Endodermal cell (in vitro differentiated cells): ENCODE measurements around the gene DDA1. TPM values are rescaled to one million over a fixed set of nuclear protein-coding genes. Genes with fewer than 3 reads are reported as not detected.
"Not testable (repeated sequence)": the region's sequence is repeated elsewhere in the genome, so short reads cannot be mapped to it uniquely, and the experiment has no call there.

Experiments used
- DNase-seq: peaks from one replicate; pipeline ENCODE4 v3.0.0-alpha.2; 2017
- H3K27ac ChIP-seq: 2 replicates; pipeline ENCODE4 v1.5.1; 2013; ENCODE audit warnings: mild to moderate bottlenecking, low read depth, low read length, moderate library complexity
- H3K27me3 ChIP-seq: 2 replicates; pipeline ENCODE4 v1.6.1; 2013; ENCODE audit warnings: mild to moderate bottlenecking, low read length, moderate library complexity; ENCODE audit not compliant: insufficient read depth, control insufficient read depth, poor library complexity, severe bottlenecking
- H3K36me3 ChIP-seq: 2 replicates; pipeline ENCODE4 v1.7.0; 2013; ENCODE audit warnings: mild to moderate bottlenecking, low read length, moderate library complexity; ENCODE audit not compliant: control insufficient read depth, insufficient read depth
- H3K4me1 ChIP-seq: one replicate; pipeline ENCODE4 v1.7.0; 2013; ENCODE audit warnings: low read length; ENCODE audit not compliant: control insufficient read depth, insufficient read depth
- H3K4me3 ChIP-seq: 2 replicates; pipeline ENCODE4 v1.5.1; 2013; ENCODE audit warnings: mild to moderate bottlenecking, low read length, moderate library complexity
- H3K9ac ChIP-seq: 2 replicates; pipeline ENCODE4 v1.6.1; 2013; ENCODE audit warnings: mild to moderate bottlenecking, low read length, moderate library complexity; ENCODE audit not compliant: poor library complexity, severe bottlenecking; ENCODE audit errors: extremely low read depth
- H3K9me3 ChIP-seq: 2 replicates; pipeline ENCODE4 v1.6.1; 2013; ENCODE audit warnings: mild to moderate bottlenecking, low read length, moderate library complexity; ENCODE audit not compliant: control insufficient read depth
- H3K27ac Mint-ChIP-seq: 2 replicates; pipeline ENCODE4 v1.8.0; 2020; ENCODE audit warnings: mixed read lengths
- H3K27me3 Mint-ChIP-seq: 2 replicates; pipeline ENCODE4 v1.8.0; 2021; ENCODE audit warnings: mild to moderate bottlenecking, mixed read lengths; ENCODE audit not compliant: insufficient read depth
- H3K36me3 Mint-ChIP-seq: 2 replicates; pipeline ENCODE4 v1.8.0; 2020; ENCODE audit warnings: low read depth, mixed read lengths
- H3K4me1 Mint-ChIP-seq: 2 replicates; pipeline ENCODE4 v1.8.0; 2020; ENCODE audit warnings: mixed read lengths
- H3K4me3 Mint-ChIP-seq: 2 replicates; pipeline ENCODE4 v1.8.0; 2020; ENCODE audit warnings: mild to moderate bottlenecking, moderate library complexity, mixed read lengths
- H3K9me3 Mint-ChIP-seq: 2 replicates; pipeline ENCODE4 v1.8.0; 2020; ENCODE audit warnings: mild to moderate bottlenecking, mixed read lengths
- WGBS, 2 experiments: methylation state at CpG; one replicate each; pipeline versions ENCODE4 v1.1.5 to v1.1.7; 2013; ENCODE audit warnings: missing lambda C conversion rate in 2 of 2, mixed read lengths in 1 of 2; ENCODE audit not compliant: insufficient coverage in 1 of 2, insufficient read length in 1 of 2; 5-methylcytosine and 5-hydroxymethylcytosine counted together
- total RNA-seq, 2 donors: library from RNA; stranded (reverse); fragmentation: NEBNext Ultra II Directional in 1 of 2; extraction: Animal tissue kit (Norgen Biotek cat#: 25700) in 1 of 2; gene quantifications; 2 replicates in 1 of 2; 3 replicates in 1 of 2; pipeline ENCODE4 v1.2.1, GENCODE V29; 2021
- TF ChIP-seq, protein P1 (sequence below): fragments of 200-600 bp; sonication (generic); conservative IDR thresholded peaks from 2 replicates; pipeline ENCODE4 v1.5.0; 2021; ENCODE audit warnings: antibody characterized with exemption, mild to moderate bottlenecking

Gene DDA1
- total RNA-seq, 2 donors from 2014 or later: 36.9 to 42.3 TPM

DNA sequence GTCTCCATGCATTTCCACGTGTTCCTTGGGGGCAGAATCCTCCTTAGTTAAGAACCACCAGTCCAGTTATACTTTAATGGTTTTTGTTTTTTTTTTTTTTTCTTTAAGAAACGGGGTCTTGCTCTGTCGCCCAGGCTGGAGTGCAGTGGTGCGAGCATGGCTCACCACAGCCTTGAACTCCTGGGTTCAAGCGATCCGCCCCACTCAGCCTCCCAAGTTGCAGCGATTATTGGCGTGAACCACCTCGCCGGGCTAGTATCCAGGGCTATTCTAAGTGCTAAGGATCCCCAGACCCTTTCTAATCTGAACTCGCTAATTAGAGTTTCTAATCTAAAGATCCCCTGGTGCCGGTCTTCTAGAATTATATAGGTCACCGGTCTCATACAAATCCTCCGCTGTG, 15.8 kb upstream of the DDA1 start:
- Mint-ChIP-seq H3K27me3 (no peaks in the 10 kb centered on the region), H3K36me3 (peaks cover 18% of the 10 kb centered on the region), H3K4me1 (no peaks in the 10 kb centered on the region), H3K9me3 (peaks cover 13% of the 10 kb centered on the region), H3K4me3 (no peak overlapping the region), H3K27ac (no peak overlapping the region)
- DNase-seq: no peak
- Histone ChIP-seq H3K36me3 (peaks cover 20% of the 10 kb centered on the region), H3K27me3 (no peaks in the 10 kb centered on the region), H3K4me1 (no peaks in the 10 kb centered on the region), H3K4me3 (no peak overlapping the region), H3K9me3 (peaks cover 10% of the 10 kb centered on the region), H3K27ac (no peak overlapping the region), H3K9ac (no peak overlapping the region)
- TF ChIP-seq, protein P1, sequence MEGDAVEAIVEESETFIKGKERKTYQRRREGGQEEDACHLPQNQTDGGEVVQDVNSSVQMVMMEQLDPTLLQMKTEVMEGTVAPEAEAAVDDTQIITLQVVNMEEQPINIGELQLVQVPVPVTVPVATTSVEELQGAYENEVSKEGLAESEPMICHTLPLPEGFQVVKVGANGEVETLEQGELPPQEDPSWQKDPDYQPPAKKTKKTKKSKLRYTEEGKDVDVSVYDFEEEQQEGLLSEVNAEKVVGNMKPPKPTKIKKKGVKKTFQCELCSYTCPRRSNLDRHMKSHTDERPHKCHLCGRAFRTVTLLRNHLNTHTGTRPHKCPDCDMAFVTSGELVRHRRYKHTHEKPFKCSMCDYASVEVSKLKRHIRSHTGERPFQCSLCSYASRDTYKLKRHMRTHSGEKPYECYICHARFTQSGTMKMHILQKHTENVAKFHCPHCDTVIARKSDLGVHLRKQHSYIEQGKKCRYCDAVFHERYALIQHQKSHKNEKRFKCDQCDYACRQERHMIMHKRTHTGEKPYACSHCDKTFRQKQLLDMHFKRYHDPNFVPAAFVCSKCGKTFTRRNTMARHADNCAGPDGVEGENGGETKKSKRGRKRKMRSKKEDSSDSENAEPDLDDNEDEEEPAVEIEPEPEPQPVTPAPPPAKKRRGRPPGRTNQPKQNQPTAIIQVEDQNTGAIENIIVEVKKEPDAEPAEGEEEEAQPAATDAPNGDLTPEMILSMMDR: no peak
- WGBS, 2 experiments: 92% methylated on average over 14 of the region's 14 CpGs

DNA sequence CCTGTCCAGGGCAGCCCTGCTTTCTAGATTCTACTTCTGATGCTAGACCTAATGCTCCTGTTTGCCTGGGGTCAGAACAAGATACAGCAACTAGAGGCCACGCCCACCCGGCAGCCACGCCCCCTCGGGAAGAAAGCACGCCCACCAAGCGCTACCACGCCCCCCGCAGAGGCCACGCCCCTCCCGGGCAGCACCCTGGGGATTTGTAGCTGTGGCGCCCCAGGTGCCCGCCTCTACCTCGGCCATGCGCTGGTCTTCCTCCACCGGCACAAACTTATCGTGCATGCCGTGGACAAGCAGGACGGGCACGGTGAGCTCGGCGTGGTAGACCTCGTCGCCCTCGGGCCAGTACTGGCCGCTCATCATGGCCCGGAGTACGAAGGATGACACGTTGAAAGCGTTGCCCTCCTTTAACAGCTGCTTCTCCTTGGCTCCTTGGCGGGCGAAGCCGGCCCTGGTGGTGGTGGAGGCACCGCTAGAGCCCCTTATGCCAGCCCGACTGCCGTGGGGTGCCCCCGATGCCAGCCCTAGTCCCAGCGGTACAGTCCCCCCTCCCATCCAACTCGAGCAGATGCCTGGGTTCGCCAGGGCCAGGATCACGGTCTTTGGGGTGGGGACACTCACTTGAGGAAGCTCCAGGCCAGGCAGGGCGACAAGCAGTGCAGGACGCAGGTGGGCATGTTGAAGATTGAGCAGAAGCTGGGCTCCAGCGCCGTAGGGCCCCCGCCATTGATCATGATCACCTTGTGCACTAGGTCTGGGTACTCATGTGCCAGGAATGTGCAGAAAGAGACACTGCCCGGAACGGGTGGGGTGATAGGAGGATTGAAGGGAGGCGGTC, 15.1 kb upstream of the DDA1 start:
- Histone ChIP-seq H3K4me1 (no peaks in the 10 kb centered on the region), H3K9ac (no peak overlapping the region), H3K36me3 (peaks cover 20% of the 10 kb centered on the region), H3K9me3 (peaks cover 10% of the 10 kb centered on the region), H3K27ac (no peak overlapping the region), H3K4me3 (no peak overlapping the region), H3K27me3 (no peaks in the 10 kb centered on the region)
- peaks cover 13% of the 10 kb centered on the region for H3K9me3 Mint-ChIP-seq
- WGBS, 2 experiments: 83 to 85% methylated on average over 35 to 48 of the region's 48 CpGs
- peaks cover 21% of the 10 kb centered on the region for H3K36me3 Mint-ChIP-seq
- TF ChIP-seq, protein P1: no peak
- H3K4me3 Mint-ChIP-seq: no peak overlapping the region
- H3K4me1 Mint-ChIP-seq: no peaks in the 10 kb centered on the region
- DNase-seq: peak; percentile 96
- no peaks in the 10 kb centered on the region for H3K27me3 Mint-ChIP-seq
- no peak overlapping the region for H3K27ac Mint-ChIP-seq

DNA sequence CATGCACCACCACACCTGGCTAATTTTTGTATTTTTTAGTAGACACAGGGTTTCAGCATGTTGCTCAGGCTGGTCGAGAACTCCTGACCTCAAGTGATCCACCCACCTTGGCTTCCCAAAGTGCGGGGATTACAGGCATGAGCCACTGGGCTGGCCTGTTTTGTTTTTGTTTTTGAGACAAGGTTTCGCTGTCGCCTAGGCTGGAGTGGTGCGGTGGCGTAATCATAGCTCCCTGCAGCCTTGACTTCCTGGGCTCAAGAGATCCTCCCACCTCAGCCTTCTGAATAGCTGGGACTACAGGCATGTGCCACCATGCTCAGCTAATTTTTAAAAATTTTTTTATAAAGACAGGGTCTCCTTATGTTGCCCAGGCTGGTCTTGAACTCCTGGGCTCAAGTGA, 13.8 kb upstream of the DDA1 start:
- H3K4me1 Mint-ChIP-seq: not testable (repeated sequence)

More for the DNA sequence above, 13.8 kb upstream of the DDA1 start:
- not testable (repeated sequence) for DNase-seq, H3K27me3 ChIP-seq, H3K4me3 ChIP-seq, H3K27me3 Mint-ChIP-seq, H3K9ac ChIP-seq, H3K27ac Mint-ChIP-seq, H3K27ac ChIP-seq, H3K4me1 ChIP-seq, H3K4me3 Mint-ChIP-seq
- peaks cover 20% of the 10 kb centered on the region for H3K36me3 ChIP-seq
- peaks cover 24% of the 10 kb centered on the region for H3K36me3 Mint-ChIP-seq
- H3K9me3 ChIP-seq: peaks cover 10% of the 10 kb centered on the region
- H3K9me3 Mint-ChIP-seq: peaks cover 13% of the 10 kb centered on the region
- 96 to 98% methylated on average over 6 of the region's 6 CpGs for WGBS, 2 experiments
